Stimulated activated CD8-positive, alpha-beta memory T cell treated with anti-CD3 and anti-CD28 coated beads, Interleukin-7, amount 100 ng/mL, for 4 hours (primary cell): ENCODE data around the gene SPAG4.

Experiments
- DNase-seq, 2 donors: peaks; one replicate each; pipeline ENCODE4 v3.0.0-alpha.2; 2020; ENCODE audit warnings: low read depth in 2 of 2

SPAG4 gene

DNA sequence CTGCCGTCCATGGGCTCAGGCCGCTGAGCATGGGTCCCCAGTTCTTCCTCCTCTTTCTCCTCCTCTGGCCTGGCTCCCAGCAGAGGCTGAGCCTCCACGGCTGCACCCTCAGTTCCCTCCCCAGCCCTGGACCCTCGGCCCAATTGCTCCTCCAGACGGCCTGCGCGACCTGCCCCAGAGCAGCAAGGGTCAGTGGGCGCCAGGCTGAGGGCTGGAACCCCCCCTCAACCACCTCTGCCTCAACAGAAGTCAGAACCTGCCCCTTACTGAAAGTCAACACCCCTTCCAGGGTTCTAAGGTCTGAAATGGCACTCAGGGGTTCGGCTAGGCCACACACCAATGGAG lies 15.9 kb upstream of the SPAG4 start:
- DNase-seq, result no peak

- DNase-seq, result no peak
Observed at GRCh38 chr20:35600176-35600992, 15.2 kb upstream of the SPAG4 start.

- DNase-seq, result peak; percentile 51 to 66
Observed at GRCh38 chr20:35600993-35601973, 14.3 kb upstream of the SPAG4 start.

DNA sequence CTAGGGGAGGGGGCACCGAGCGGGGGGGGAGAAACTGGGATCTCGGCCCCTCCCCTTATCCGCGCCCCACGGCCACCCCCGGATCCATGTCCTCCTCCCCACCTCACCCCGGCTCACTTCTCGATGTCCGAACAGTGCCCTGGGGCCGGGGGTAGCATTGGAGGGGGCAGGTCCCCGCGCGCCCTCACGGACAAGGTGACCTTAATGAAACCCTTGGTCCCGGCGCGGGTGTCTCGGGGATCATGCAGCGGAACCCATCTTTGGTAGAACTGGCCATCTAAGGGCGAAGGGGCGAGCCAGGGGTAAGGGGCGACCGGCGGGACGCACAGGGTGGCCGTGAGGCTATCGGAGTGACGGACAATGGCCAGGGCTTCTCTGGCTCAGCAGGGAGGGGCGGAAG lies 13.6 kb upstream of the SPAG4 start:
- no peak for DNase-seq

- DNase-seq, result no peak
Observed at GRCh38 chr20:35602851-35603495, 12.7 kb upstream of the SPAG4 start.

GRCh38 chr20:35603695-35604448 lies 11.8 kb upstream of the SPAG4 start:
- no peak for DNase-seq

GRCh38 chr20:35604449-35604747 lies 11.2 kb upstream of the SPAG4 start:
- DNase-seq, result no peak

- DNase-seq, result no peak
Observed at GRCh38 chr20:35606127-35606526, 9.5 kb upstream of the SPAG4 start.

- no peak for DNase-seq
Observed at GRCh38 chr20:35607003-35607735, 8.5 kb upstream of the SPAG4 start.

DNA sequence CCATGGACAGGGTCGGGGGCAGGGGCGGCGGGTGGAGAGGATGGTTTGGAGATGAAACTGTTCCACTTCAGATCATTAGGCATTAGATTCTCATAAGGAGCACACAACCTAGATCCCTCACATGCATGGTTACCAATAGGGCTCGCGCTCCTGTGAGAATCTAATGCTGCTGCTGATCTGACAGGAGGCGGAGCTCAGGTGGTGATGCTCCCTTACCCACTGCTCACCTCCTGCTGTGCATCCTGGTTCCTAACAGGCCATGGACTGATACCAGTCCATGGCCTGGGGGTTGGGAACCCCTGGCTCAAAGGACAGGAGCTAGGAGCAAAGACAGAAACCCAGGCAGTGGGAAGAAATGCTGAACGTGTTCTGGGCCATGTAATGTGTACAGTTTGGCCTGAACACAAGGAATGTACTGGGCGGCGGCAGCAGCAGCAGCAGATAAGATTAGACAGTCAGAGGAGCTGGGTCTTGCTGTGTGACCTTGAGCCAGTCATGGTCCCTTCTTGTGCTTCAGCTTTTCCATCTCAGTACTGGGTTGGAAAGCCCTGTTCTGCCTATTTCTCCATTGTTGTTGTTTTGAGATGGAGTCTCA lies 4.7 kb upstream of the SPAG4 start:
- DNase-seq, result no peak

DNA sequence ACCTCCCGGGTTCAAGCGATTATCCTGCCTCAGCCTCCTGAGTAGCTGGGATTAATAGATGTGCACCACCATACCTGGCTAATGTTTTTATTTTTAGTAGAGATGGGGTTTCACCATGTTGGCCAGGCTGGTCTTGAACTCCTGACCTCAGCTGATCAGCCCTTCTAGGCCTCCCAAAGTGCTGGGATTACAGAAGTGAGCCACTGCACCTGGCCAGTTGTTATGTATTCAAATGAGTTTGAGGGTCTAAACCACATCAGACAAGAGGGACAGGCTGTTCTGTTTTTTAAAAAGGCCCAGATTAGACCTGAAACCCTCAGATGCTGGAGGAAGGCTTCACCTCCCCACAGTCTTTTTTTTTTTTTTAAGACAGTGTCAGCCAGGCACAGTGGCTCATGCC lies 4.1 kb upstream of the SPAG4 start:
- DNase-seq, result no peak

DNA sequence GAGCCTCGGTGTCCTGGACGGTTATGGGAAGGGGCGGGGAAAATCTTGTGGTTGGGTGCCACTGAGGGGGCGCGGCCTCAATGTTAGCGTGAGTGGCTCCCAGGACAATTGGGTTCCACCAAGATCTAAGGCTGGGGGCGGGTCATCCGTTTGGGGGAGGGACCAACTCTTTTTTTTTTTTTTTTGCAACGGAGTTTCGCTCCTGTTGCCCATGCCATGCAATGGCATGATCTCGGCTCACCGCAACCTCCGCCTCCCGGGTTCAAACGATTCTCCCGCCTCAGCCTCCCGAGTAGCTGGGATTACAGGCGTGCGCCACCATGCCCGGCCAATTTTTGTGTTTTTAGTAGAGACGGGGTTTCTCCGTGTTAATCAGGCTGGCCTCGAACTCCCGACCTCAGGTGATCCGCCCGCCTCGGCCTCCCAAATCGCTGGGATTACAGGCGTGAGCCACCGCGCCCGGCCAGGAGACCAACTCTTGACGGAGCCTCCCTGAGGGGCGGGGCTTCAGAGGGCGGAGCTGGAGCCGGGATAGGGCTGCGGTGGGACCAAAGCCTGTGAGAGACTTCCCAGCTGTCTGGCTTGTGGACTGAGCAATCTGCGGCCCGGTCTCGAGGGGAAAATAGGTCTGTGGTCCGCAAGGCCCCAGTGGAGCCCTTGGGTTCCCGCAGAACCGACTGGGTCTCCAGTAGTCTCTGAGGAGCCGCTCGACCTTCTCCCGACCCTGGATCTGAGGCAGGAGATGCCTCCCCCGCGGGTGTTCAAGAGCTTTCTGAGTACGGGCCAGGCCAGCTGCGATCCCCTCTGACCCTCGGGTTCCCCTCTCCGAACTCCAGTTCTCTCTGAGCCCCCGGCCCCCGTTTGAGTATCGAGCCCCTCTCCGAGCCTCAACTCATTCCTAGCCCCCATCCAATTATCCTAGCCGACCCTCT lies 1.1 kb downstream of the SPAG4 start:
- peak in 1 of 2 donors; percentile 38 for DNase-seq

DNA sequence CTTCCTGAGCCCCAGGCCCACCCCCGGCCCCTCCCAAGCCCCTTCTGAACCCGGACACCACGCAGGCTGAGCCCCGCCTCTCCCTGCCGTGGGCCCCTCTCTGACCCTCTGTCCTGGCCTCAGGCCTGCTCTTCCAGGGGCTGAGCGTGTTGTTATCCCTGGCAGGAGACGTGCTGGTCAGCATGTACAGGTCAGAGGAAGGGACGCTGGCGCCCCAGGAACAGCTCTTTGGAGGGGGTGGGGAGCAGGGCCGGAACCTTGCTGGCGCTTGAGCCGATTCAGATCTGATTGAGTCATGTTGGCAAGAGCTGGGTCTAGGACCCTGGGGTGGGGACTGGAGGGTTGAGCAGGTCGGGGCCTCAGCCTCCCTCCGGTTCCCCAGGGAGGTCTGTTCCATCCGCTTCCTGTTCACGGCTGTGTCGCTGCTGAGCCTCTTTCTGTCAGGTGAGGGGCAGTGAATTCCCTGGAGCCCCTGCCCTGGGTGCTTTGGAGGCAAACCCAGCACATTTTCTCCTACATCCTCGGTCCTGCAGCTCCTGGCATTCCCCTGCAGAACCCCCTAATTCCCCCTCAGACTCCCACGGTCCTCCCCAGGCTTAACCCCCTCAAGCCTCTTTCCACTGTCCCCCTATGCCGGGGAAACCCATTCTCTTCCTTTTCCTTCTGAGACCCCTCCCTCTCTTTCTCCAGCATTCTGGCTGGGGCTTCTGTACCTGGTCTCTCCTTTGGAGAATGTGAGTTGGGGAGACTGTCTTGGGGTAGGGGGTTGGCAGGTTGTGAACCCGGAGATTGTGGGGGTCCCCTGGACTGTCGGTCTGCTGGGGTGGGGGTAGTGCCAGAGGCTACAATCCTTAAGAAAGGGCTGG lies 2.0 kb downstream of the SPAG4 start:
- DNase-seq, result no peak

- no peak for DNase-seq
Observed at GRCh38 chr20:35618263-35619131, 2.9 kb downstream of the SPAG4 start.

GRCh38 chr20:35619196-35620095 lies 3.8 kb downstream of the SPAG4 start:
- DNase-seq, result peak; percentile 60 to 67

- DNase-seq, result no peak
Observed at GRCh38 chr20:35620818-35621559, 5.4 kb downstream of the SPAG4 start.
